ENCODE data around the gene BAMBI.

DNA sequence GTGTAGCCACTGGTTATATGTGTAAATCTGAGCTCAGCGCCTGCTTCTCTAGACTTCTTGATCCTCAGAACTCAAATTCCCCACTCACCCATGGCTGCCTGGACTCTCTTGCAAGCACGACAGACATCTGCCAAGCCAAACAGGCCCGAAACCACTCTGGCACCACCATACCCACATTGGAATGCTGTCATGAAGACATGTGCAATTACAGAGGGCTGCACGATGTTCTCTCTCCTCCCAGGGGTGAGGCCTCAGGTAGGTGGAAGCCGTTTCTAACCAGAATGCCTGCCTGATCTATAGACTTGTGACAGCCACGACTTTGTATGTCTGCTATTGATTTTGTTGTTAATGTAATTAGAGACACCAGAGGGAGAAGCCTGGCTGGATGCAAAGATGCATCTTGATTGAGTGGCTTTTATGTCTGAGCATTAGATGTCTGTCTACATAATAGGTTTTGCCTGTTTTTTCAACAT, 4.0 kb downstream of the BAMBI start:
- no peak for TF ChIP-seq CTCF (IDR thresholded peaks at IDR 0.05)
- no peak for TF ChIP-seq POLR2A (IDR thresholded peaks at IDR 0.05)
